Right lobe of liver (tissue), 4 donors: ENCODE data around the gene ZNF438.

ENCODE experiments used
- POLR2A ChIP-seq: fragments of 450-650 bp; IDR thresholded peaks from one replicate; pipeline ENCODE4 v1.6.1; 2017; ENCODE audit warnings: antibody characterized with exemption, mild to moderate bottlenecking
- TF ChIP-seq, protein P1 (sequence below), 4 donors: fragments of 200-600 bp in 3 of 4; fragments of 450-650 bp in 1 of 4; IDR thresholded peaks; one replicate each; pipeline versions ENCODE4 v1.5.1 to v1.8.0; 2016 to 2022; ENCODE audit warnings: antibody characterized with exemption in 4 of 4, mild to moderate bottlenecking in 2 of 4
- donor health status: DM: no; HTN: no; CAD: no.
- donor health status: DM: no; HTN: no; CAD: no.
- donor health status: DM: no; HTN: yes; CAD: no.

DNA sequence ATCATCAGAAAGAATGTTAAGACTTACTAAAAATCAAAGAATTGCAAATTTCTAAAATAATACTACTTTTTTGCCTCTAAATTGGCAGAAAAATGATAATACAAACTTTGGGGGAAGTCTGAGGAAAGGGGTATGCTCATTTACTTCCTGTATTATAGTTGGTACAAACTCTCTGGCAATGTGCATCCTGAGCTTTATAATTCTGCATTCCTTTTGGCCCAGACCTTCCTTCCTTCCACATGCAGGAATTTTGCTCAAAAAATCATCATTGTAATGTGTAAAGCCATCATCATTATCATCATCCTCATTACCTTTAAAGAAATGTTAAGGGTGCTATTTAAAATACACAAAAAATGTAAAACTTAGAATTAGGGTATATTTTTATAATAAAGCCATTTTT lies 148.5 kb downstream of the ZNF438 start:
- TF ChIP-seq, protein P1, sequence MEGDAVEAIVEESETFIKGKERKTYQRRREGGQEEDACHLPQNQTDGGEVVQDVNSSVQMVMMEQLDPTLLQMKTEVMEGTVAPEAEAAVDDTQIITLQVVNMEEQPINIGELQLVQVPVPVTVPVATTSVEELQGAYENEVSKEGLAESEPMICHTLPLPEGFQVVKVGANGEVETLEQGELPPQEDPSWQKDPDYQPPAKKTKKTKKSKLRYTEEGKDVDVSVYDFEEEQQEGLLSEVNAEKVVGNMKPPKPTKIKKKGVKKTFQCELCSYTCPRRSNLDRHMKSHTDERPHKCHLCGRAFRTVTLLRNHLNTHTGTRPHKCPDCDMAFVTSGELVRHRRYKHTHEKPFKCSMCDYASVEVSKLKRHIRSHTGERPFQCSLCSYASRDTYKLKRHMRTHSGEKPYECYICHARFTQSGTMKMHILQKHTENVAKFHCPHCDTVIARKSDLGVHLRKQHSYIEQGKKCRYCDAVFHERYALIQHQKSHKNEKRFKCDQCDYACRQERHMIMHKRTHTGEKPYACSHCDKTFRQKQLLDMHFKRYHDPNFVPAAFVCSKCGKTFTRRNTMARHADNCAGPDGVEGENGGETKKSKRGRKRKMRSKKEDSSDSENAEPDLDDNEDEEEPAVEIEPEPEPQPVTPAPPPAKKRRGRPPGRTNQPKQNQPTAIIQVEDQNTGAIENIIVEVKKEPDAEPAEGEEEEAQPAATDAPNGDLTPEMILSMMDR (IDR thresholded peaks at IDR 0.05) = no peak
- no peak for TF ChIP-seq POLR2A
